Suprapubic skin (tissue), 4 donors: ENCODE measurements around the gene RTN4IP1.

Experiments
- CTCF ChIP-seq, 2 donors: fragments of 200-600 bp in 1 of 2; fragments of 450-650 bp in 1 of 2; sonication (generic) in 1 of 2; IDR thresholded peaks; one replicate each; pipeline ENCODE4 v1.5.1; 2016 to 2019; ENCODE audit warnings: antibody characterized with exemption in 2 of 2, mild to moderate bottlenecking in 1 of 2, moderate library complexity in 1 of 2
- EP300 ChIP-seq: sonication (generic); formaldehyde crosslinking; IDR thresholded peaks from one replicate; pipeline ENCODE4 v1.6.1; 2017; ENCODE audit warnings: antibody characterized with exemption
- POLR2A ChIP-seq, 2 donors: fragments of 450-650 bp; IDR thresholded peaks; one replicate each; pipeline ENCODE4 v1.6.1; 2017; ENCODE audit warnings: antibody characterized with exemption in 2 of 2, mild to moderate bottlenecking in 2 of 2, moderate library complexity in 2 of 2
- POLR2AphosphoS5 ChIP-seq, 3 donors: sonication (generic); formaldehyde crosslinking; IDR thresholded peaks; one replicate each; pipeline ENCODE4 v1.6.1; 2017; ENCODE audit warnings: antibody characterized with exemption in 3 of 3

- no peak for TF ChIP-seq CTCF (IDR thresholded peaks at IDR 0.05)
- TF ChIP-seq POLR2AphosphoS5 (IDR thresholded peaks at IDR 0.05), result no peak
- no peak for TF ChIP-seq EP300
- TF ChIP-seq POLR2A (IDR thresholded peaks at IDR 0.05), result no peak
Measured at GRCh38 chr6:106613590-106613989, 15.7 kb downstream of the RTN4IP1 start.
